OCI-LY7 (cell line): ENCODE results near the gene MAP3K21.

Experiments
- CTCF ChIP-seq: fragments of 200-600 bp; sonication (generic); conservative IDR thresholded peaks from 2 replicates; pipeline ENCODE4 v1.5.1; 2014; ENCODE audit warnings: mild to moderate bottlenecking, antibody characterized with exemption, low read length, moderate library complexity, mixed read lengths
- EZH2phosphoT487 ChIP-seq: fragments of 200-600 bp; sonication (generic); IDR thresholded peaks from 2 replicates; pipeline ENCODE4 v1.6.1; 2018; ENCODE audit warnings: low read depth, borderline replicate concordance, mild to moderate bottlenecking, mixed run types, antibody characterized with exemption, low read length, moderate library complexity, mixed read lengths

GRCh38 chr1:233328142-233328921, 808 bp downstream of the MAP3K21 start:
- TF ChIP-seq CTCF (no peak), EZH2phosphoT487 (no peak)
